CD8-positive, alpha-beta memory T cell (primary cell): Measurements from ENCODE around the gene SMTNL2. TPM values are rescaled to one million over a fixed set of nuclear protein-coding genes. Genes with fewer than 3 reads are reported as not detected.
"Not testable (repeated sequence)": the region's sequence is repeated elsewhere in the genome, so short reads cannot be mapped to it uniquely, and the experiment has no call there.

Experiments used
- CTCF ChIA-PET: fragments of 350-600 bp; sonication (Branson Sonifier 250); formaldehyde crosslinking; loops from one replicate; lab custom pipeline; 2021; ENCODE audit warnings: antibody characterized with exemption; lab: Charles Lee
- POLR2A ChIA-PET: fragments of 350-600 bp; sonication (Branson Sonifier 250); formaldehyde crosslinking; loops from one replicate; lab custom pipeline; 2021; ENCODE audit warnings: antibody characterized with exemption; lab: Charles Lee
- DNase-seq, 5 donors: peaks; one replicate each; pipeline versions ENCODE4 v3.0.0 to v3.0.0-alpha.2; 2020 to 2022; ENCODE audit warnings: mixed read lengths in 1 of 5
- H3K27ac ChIP-seq: one replicate; pipeline ENCODE4 v1.7.0; 2013; ENCODE audit warnings: low read depth, mild to moderate bottlenecking, low read length, moderate library complexity
- H3K27me3 ChIP-seq: 2 replicates; pipeline ENCODE4 v1.7.0; 2013; ENCODE audit warnings: low read length, mild to moderate bottlenecking; ENCODE audit not compliant: insufficient read depth, poor library complexity, severe bottlenecking
- H3K36me3 ChIP-seq: 2 replicates; pipeline ENCODE4 v1.7.0; 2013; ENCODE audit warnings: mild to moderate bottlenecking, low read length, moderate library complexity; ENCODE audit not compliant: insufficient read depth
- H3K4me1 ChIP-seq: 2 replicates; pipeline ENCODE4 v1.7.0; 2013; ENCODE audit warnings: mild to moderate bottlenecking, low read length, moderate library complexity; ENCODE audit not compliant: insufficient read depth
- H3K4me3 ChIP-seq: 2 replicates; pipeline ENCODE4 v1.7.0; 2013; ENCODE audit warnings: mild to moderate bottlenecking, low read length
- H3K9me3 ChIP-seq: 2 replicates; pipeline ENCODE4 v1.7.0; 2013; ENCODE audit warnings: mild to moderate bottlenecking, low read length
- H3K27ac Mint-ChIP-seq, 8 donors: one replicate each; pipeline ENCODE4 v1.8.0; 2020 to 2021; ENCODE audit warnings: mixed read lengths in 8 of 8, mild to moderate bottlenecking in 6 of 8, inconsistent platforms in 3 of 8, moderate library complexity in 3 of 8
- H3K27me3 Mint-ChIP-seq, 2 donors: one replicate each; pipeline ENCODE4 v1.8.0; 2020 to 2021; ENCODE audit warnings: mixed read lengths in 2 of 2, mild to moderate bottlenecking in 1 of 2, moderate library complexity in 1 of 2
- H3K36me3 Mint-ChIP-seq, 3 donors: one replicate each; pipeline ENCODE4 v1.8.0; 2020 to 2021; ENCODE audit warnings: mixed read lengths in 3 of 3, inconsistent platforms in 1 of 3, mild to moderate bottlenecking in 1 of 3
- H3K4me1 Mint-ChIP-seq, 3 donors: one replicate each; pipeline ENCODE4 v1.8.0; 2020 to 2021; ENCODE audit warnings: mixed read lengths in 3 of 3, inconsistent platforms in 1 of 3, mild to moderate bottlenecking in 1 of 3
- H3K4me3 Mint-ChIP-seq, 7 donors: one replicate each; pipeline ENCODE4 v1.8.0; 2020 to 2021; ENCODE audit warnings: mixed read lengths in 7 of 7, mild to moderate bottlenecking in 6 of 7, moderate library complexity in 4 of 7, inconsistent platforms in 2 of 7
- H3K9me3 Mint-ChIP-seq, 5 donors: one replicate each; pipeline ENCODE4 v1.8.0; 2020 to 2022; ENCODE audit warnings: mixed read lengths in 5 of 5, mild to moderate bottlenecking in 3 of 5, moderate library complexity in 2 of 5, inconsistent platforms in 1 of 5
- polyA plus RNA-seq: library from polyadenylated mRNA; unstranded; fragments of 300-500 nt; fragmentation: Illumina TruSeq; gene quantifications from one replicate; pipeline ENCODE4 v1.2.3, GENCODE V29; 2021
- total RNA-seq, 2 experiments: library from RNA; stranded (reverse); gene quantifications; one replicate each; pipeline ENCODE4 v1.2.3, GENCODE V29; 2021

The SMTNL2 gene
- total and polyA plus RNA-seq, 3 experiments from 2014 or later: not detected

DNA sequence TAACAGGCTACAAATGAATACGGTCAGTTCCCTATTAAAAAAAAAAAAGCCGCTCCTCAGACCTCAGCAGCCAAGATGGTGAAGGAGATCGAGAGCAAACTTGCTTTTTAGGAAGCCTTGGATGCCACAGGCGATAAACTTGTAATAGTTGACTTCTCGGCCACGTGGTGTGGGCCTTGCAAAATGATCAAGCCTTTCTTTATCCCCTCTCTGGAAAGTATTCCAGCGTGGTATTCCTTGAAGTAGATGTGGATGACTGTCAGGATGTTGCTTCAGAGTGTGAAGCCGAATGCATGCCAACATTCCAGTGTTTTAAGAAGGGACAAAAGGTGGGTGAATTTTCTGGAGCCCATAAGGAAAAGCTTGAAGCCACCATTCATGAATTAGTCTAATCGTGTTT, 12.2 kb upstream of the SMTNL2 start:
- H3K27me3 ChIP-seq: no peaks in the 10 kb centered on the region
- POLR2A ChIA-PET: no interaction called here
- H3K36me3 ChIP-seq: no peaks in the 10 kb centered on the region
- Mint-ChIP-seq H3K36me3 (no peaks in the 10 kb centered on the region), H3K9me3 (no peaks in the 10 kb centered on the region), H3K27me3 (peaks cover 0 to 5% of the 10 kb centered on the region in 2 donors), H3K4me1 (peaks cover 3 to 12% (median 10%) of the 10 kb centered on the region in 3 donors), H3K4me3 (no peak overlapping the region), H3K27ac (peak overlapping the region in 1 of 8 donors; percentile 47)
- H3K4me3 ChIP-seq: no peak overlapping the region
- no peak overlapping the region for H3K27ac ChIP-seq
- DNase-seq: no peak
- H3K9me3 ChIP-seq: no peaks in the 10 kb centered on the region
- H3K4me1 ChIP-seq: no peaks in the 10 kb centered on the region
- CTCF ChIA-PET: no interaction called here

DNA sequence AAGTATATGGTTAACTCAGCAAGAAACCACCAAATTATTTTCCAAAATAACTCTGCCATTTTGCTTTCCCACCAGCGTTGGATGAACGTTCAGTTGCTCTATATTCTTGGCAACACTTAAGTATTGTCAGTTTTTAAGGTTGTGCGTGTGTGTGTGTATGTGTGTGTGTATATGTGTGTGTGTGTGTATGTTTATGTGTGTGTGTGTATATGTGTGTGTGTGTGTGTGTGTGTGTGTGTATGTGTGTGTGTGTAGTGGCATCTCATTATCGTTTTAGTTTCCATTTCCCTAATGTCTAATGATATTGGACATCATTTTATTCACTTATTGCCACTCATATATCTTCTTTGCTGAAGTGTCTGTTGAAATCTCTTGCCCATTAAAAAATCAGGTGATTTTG, 11.2 kb upstream of the SMTNL2 start:
- H3K27ac Mint-ChIP-seq: peak overlapping the region in 2 of 8 donors; percentile 26 to 42
- no peak for DNase-seq
- Histone ChIP-seq H3K4me3 (no peak overlapping the region), H3K4me1 (no peaks in the 10 kb centered on the region), H3K27me3 (no peaks in the 10 kb centered on the region), H3K27ac (no peak overlapping the region), H3K36me3 (no peaks in the 10 kb centered on the region), H3K9me3 (no peaks in the 10 kb centered on the region)
- H3K27me3 Mint-ChIP-seq: peaks cover 0 to 5% of the 10 kb centered on the region in 2 donors
- ChIA-PET CTCF (interaction anchor here (1.3 kb wide), 1 partner anchor 22 kb away, joined by 5 read pairs; no protein-coding TSS in a partner anchor), POLR2A (no interaction called here)
- H3K4me3 Mint-ChIP-seq: no peak overlapping the region
- H3K36me3 Mint-ChIP-seq: no peaks in the 10 kb centered on the region
- no peaks in the 10 kb centered on the region for H3K9me3 Mint-ChIP-seq
- H3K4me1 Mint-ChIP-seq: peaks cover 3 to 12% (median 10%) of the 10 kb centered on the region in 3 donors

DNA sequence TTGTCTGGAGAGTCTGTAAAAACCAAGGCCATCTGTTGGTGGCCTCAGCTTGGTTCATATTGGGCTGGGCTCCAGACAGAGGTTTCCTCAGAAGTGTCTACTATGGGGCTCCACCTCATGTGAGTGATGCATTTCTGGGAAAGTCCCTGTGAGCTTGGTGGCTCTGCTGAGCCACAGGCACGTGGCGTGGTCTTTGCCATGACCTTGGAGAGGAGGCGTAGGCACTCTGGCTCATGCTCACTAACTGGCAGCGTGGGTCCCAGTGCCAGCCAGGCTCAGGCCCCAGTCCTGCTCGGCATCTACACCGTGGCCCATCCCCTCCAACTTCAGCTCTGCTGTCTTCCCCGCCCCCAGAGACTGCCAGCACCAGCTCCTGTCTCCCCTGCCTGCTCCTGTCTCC, 10.7 kb upstream of the SMTNL2 start:
- Mint-ChIP-seq H3K4me1 (peaks cover 3 to 12% (median 10%) of the 10 kb centered on the region in 3 donors), H3K27me3 (peaks cover 0 to 5% of the 10 kb centered on the region in 2 donors), H3K4me3 (no peak overlapping the region), H3K36me3 (no peaks in the 10 kb centered on the region), H3K9me3 (no peaks in the 10 kb centered on the region), H3K27ac (peak overlapping the region in 4 of 8 donors; percentile 9 to 42 (median 21))
- DNase-seq: peak in 2 of 5 donors; percentile 8 to 71
- no peak overlapping the region for H3K27ac ChIP-seq
- no peaks in the 10 kb centered on the region for H3K9me3 ChIP-seq
- no peaks in the 10 kb centered on the region for H3K36me3 ChIP-seq
- H3K4me3 ChIP-seq: no peak overlapping the region
- no peaks in the 10 kb centered on the region for H3K4me1 ChIP-seq
- no peaks in the 10 kb centered on the region for H3K27me3 ChIP-seq
- CTCF ChIA-PET: interaction anchor here (1.3 to 1.7 kb wide), 2 partner anchors 21 to 30 kb away, joined by 4 to 5 read pairs; no protein-coding TSS in a partner anchor
- POLR2A ChIA-PET: no interaction called here

DNA sequence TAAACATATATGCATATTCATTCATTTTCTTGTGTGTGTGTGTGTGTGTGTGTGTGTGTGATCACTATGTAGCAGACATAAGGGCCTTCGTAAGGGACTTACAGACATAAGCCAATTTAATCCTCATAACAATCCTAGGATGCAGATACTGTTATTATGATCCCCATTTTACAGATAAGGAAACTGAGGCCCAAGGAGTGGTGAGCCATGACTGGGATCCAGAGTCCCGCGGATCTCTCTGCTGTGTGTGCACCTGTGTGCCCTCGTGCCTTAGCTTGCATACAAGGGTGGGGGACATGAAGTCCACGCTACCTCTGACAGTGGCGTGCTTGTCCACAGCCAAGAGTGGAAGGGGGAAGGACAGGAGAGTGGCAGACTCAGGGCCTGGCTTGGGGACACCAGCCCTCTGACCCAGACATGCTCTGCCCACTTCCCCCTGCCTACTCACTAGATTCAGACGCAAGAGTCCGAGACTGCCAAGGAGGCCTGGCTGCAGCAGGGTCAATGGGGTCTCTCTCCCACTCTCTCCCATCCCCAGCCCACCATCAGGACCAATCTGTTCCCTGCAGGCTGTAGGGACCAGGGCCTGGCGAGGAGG, 9.8 kb upstream of the SMTNL2 start:
- Histone ChIP-seq H3K36me3 (no peaks in the 10 kb centered on the region), H3K4me3 (no peak overlapping the region), H3K9me3 (no peaks in the 10 kb centered on the region), H3K27me3 (no peaks in the 10 kb centered on the region), H3K27ac (no peak overlapping the region), H3K4me1 (no peaks in the 10 kb centered on the region)
- H3K27me3 Mint-ChIP-seq: peaks cover 0 to 5% of the 10 kb centered on the region in 2 donors
- peaks cover 3 to 12% (median 10%) of the 10 kb centered on the region in 3 donors for H3K4me1 Mint-ChIP-seq
- no peak for DNase-seq
- no peaks in the 10 kb centered on the region for H3K9me3 Mint-ChIP-seq
- ChIA-PET POLR2A (no interaction called here), CTCF (interaction anchor here (1.3 to 1.7 kb wide), 2 partner anchors 21 to 30 kb away, joined by 4 to 5 read pairs; no protein-coding TSS in a partner anchor)
- H3K4me3 Mint-ChIP-seq: no peak overlapping the region
- no peaks in the 10 kb centered on the region for H3K36me3 Mint-ChIP-seq
- no peak overlapping the region for H3K27ac Mint-ChIP-seq

DNA sequence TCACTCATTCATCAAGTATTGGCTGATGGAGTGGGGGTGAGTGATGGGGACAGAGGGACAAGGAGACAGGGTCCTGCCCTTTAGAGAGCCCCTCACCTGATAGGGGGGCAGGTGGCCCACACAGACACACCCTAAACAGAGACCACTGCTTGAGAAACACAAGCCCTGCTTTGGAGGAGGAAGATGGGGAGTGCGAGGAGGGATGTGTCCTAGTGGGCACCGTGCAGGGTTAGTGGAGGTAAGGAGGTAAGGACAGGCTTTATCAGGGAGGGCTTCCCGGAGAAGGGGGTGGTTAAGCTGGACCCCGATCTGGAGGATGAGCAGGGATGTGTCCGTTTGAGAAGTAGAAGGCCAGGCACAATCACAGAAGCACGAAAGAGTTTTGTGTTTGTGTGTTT, 8.2 kb upstream of the SMTNL2 start:
- Mint-ChIP-seq H3K4me1 (peaks cover 3 to 12% (median 10%) of the 10 kb centered on the region in 3 donors), H3K4me3 (no peak overlapping the region), H3K9me3 (no peaks in the 10 kb centered on the region), H3K27ac (peak overlapping the region in 1 of 8 donors; percentile 1), H3K27me3 (peaks cover 0 to 3% of the 10 kb centered on the region in 2 donors), H3K36me3 (no peaks in the 10 kb centered on the region)
- H3K9me3 ChIP-seq: no peaks in the 10 kb centered on the region
- POLR2A ChIA-PET: no interaction called here
- CTCF ChIA-PET: interaction anchor here (1.4 kb wide), 1 partner anchor 192 kb away, joined by 3 read pairs; no protein-coding TSS in a partner anchor
- no peaks in the 10 kb centered on the region for H3K27me3 ChIP-seq
- H3K4me1 ChIP-seq: no peaks in the 10 kb centered on the region
- no peak for DNase-seq
- no peaks in the 10 kb centered on the region for H3K36me3 ChIP-seq
- H3K27ac ChIP-seq: no peak overlapping the region
- no peak overlapping the region for H3K4me3 ChIP-seq

DNA sequence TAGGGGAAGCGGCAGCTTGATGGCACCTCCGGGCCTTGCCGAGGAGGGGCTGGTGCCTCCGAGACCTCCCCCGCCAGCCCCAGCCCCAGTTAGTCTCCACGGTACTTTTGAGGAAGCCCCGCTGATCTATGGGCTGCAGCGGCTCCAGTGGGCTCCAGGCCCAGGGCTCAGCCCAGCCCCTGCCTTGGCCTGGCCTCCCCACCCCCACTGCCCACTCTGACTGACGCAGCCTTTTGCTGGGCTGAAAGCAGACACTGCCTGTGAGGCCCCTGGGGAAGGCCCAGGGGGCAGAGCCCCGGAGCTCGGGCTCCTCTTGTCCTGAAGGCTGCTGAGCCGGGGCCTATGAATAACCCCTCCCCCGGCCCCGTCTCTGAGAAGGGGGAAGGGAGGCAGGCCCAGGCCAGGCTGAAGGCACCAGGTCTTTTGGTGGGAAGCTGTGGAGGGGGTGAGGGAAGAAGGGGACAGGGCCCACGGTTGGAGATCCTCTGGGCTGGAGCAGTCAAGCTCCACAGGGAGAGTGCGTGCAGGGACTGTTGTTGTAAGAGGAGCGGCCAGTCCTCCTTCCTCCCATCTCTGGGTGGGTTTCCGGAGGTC, 7.5 kb upstream of the SMTNL2 start:
- Mint-ChIP-seq H3K27me3 (peaks cover 4 to 8% of the 10 kb centered on the region in 2 donors), H3K36me3 (no peaks in the 10 kb centered on the region), H3K27ac (no peak overlapping the region), H3K9me3 (no peaks in the 10 kb centered on the region), H3K4me3 (no peak overlapping the region), H3K4me1 (peaks cover 3 to 12% (median 10%) of the 10 kb centered on the region in 3 donors)
- Histone ChIP-seq H3K4me1 (no peaks in the 10 kb centered on the region), H3K27me3 (no peaks in the 10 kb centered on the region), H3K27ac (no peak overlapping the region), H3K36me3 (no peaks in the 10 kb centered on the region), H3K4me3 (no peak overlapping the region), H3K9me3 (no peaks in the 10 kb centered on the region)
- ChIA-PET POLR2A (no interaction called here), CTCF (interaction anchor here (1.0 to 1.4 kb wide), 2 partner anchors 9 to 193 kb away, joined by 3 read pairs; no protein-coding TSS in a partner anchor)
- no peak for DNase-seq

DNA sequence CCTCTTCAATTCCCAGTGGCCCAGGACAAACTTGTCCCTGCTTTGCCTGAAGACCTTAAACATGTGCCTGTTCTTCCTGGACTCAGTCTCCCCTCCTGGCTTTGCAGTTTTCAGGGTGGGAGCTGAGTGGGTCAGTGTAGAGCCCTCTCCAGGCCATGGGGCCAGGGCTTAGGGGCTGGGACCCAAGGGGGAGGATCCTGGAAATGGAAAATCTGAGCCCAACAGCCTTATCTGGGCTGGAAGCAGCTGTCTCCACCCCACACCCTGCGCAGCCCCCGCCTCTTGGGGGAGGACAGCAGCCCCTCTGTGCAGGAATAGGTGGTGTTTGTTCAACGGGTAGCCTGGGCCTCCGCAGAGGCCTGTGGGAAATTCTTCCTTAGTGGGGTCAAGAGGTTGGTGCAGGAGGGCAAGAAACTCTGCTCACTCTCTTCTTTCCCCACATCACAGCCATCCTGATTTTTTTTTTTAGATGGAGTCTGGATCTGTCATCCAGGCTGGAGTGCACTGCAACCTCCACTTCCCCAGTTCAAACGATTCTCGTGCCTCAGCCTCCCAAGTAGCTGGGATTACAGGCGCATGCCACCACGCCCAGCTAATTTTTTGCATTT, 6.8 kb upstream of the SMTNL2 start:
- CTCF ChIA-PET: interaction anchor here (1.0 to 1.4 kb wide), 2 partner anchors 10 to 194 kb away, joined by 3 read pairs; no protein-coding TSS in a partner anchor

DNA sequence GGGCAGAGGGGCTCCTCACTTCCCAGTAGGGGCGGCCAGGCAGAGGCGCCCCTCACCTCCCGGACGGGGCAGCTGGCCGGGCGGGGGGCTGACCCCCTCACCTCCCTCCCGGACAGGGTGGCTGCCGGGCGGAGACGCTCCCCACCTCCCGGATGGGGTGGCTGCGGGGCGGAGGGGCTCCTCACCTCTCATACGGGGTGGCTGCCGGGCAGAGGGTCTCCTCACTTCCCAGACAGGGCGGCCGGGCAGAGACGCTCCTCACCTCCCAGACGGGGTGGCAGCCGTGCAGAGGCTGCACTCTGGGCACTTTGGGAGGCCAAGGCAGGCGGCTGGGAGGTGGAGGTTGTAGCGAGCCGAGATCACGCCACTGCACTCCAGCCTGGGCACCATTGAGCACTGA, 6.0 kb upstream of the SMTNL2 start:
- H3K4me3 Mint-ChIP-seq, CTCF ChIA-PET, H3K4me3 ChIP-seq, H3K27me3 ChIP-seq, H3K4me1 ChIP-seq, H3K36me3 Mint-ChIP-seq, H3K36me3 ChIP-seq, POLR2A ChIA-PET, H3K9me3 ChIP-seq, DNase-seq, H3K27ac ChIP-seq, H3K9me3 Mint-ChIP-seq, H3K27ac Mint-ChIP-seq: not testable (repeated sequence)
- peaks cover 13 to 22% of the 10 kb centered on the region in 2 donors for H3K27me3 Mint-ChIP-seq
- peaks cover 3 to 12% (median 8%) of the 10 kb centered on the region in 3 donors for H3K4me1 Mint-ChIP-seq

More for the DNA sequence above, 6.8 kb upstream of the SMTNL2 start:
- Histone ChIP-seq H3K27ac (no peak overlapping the region), H3K9me3 (no peaks in the 10 kb centered on the region), H3K4me3 (no peak overlapping the region), H3K36me3 (no peaks in the 10 kb centered on the region), H3K27me3 (peaks cover 3% of the 10 kb centered on the region), H3K4me1 (no peaks in the 10 kb centered on the region)
- POLR2A ChIA-PET: interaction anchor here (0.6 kb wide), 1 partner anchor 9 kb away, joined by 3 read pairs; no protein-coding TSS in a partner anchor
- H3K27me3 Mint-ChIP-seq: peaks cover 5 to 14% of the 10 kb centered on the region in 2 donors
- peaks cover 3 to 12% (median 10%) of the 10 kb centered on the region in 3 donors for H3K4me1 Mint-ChIP-seq
- H3K36me3 Mint-ChIP-seq: no peaks in the 10 kb centered on the region
- no peak for DNase-seq
- H3K27ac Mint-ChIP-seq: no peak overlapping the region
- H3K9me3 Mint-ChIP-seq: no peaks in the 10 kb centered on the region
- H3K4me3 Mint-ChIP-seq: no peak overlapping the region
